ENCODE measurements around the gene ACTG1. TPM values are rescaled to one million over a fixed set of nuclear protein-coding genes. Genes with fewer than 3 reads are reported as not detected.

ACTG1 gene
- total RNA-seq, 1 experiment from 2014 or later: 6,652 TPM

GRCh38 chr17:81511804-81512561, 616 bp downstream of the ACTG1 start:
- in situ Hi-C loops (cut with HindIII; ENCODE audit: low pct_unique_long_range_greater_than_20kb, low sequenced_read_pairs): loop anchor here (10.0 kb wide), 1 partner anchor 117 kb away; the partner anchor contains the start of gene BAHCC1
- DNase-seq (ENCODE audit: low read depth, low spot score): peak; percentile 53

- in situ Hi-C loops (cut with HindIII; ENCODE audit: low pct_unique_long_range_greater_than_20kb, low sequenced_read_pairs): loop anchor here (10.0 kb wide), 1 partner anchor 117 kb away; the partner anchor contains the start of gene BAHCC1
These were observed 1.1 kb downstream of the ACTG1 start for GRCh38 chr17:81511554-81511803.

DNA sequence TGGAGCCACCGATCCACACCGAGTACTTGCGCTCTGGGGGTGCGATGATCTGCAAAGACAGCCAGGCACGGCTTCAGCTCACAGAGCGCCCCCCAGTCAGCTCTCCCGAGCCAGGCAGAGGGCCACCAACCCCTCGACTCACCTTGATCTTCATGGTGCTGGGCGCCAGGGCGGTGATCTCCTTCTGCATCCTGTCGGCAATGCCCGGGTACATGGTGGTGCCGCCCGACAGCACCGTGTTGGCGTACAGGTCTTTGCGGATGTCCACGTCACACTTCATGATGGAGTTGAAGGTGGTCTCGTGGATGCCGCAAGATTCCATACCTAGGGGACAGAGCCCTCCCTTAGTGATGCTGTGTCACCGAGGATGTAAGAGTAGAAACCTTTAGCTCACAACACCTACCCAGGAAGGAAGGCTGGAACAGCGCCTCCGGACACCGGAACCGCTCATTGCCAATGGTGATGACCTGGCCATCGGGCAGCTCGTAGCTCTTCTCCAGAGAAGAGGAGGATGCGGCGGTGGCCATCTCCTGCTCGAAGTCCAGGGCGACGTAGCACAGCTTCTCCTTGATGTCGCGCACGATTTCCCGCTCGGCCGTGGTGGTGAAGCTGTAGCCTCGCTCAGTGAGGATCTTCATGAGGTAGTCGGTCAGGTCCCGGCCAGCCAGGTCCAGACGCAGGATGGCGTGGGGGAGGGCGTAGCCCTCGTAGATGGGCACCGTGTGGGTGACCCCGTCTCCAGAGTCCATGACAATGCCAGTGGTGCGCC, 1.6 kb downstream of the ACTG1 start:
- DNase-seq (ENCODE audit: low read depth, low spot score): peak; percentile 47
- in situ Hi-C loops (cut with HindIII; ENCODE audit: low pct_unique_long_range_greater_than_20kb, low sequenced_read_pairs): loop anchor here (10.0 kb wide), 1 partner anchor 116 kb away; the partner anchor contains the start of gene BAHCC1

More at GRCh38 chr17:81511554-81511803, 1.1 kb downstream of the ACTG1 start:
- peak; percentile 40 for DNase-seq (ENCODE audit: low read depth, low spot score)

DNA sequence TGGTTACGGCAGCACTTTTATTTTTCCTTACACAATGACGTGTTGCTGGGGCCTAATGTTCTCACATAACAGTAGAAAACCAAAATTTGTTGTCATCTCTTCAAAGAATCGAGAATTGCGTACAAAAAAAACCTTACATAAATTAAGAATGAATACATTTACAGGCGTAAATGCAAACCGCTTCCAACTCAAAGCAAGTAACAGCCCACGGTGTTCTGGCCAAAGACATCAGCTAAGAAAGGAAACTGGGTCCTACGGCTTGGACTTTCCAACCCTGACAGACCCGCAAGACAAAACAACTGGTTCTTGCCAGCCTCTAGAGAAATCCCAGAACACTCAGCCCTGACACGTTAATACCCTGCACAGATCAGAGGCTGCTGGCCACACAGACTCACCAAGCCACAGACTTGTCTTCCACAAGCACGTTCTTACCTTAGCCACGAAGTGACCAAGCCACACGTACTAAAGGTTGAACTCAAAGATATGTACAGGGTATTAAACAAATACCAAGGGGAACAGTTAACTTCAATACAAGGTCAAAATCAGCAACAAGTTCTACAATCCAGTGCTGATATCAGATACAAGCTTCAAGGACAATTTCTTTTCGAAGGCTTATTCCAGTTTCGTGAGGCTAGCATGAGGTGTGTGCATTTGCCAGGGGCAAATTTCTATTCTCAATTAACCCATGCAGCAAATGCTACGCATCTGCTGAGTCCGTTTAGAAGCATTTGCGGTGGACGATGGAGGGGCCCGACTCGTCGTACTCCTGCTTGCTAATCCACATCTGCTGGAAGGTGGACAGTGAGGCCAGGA, 2.4 kb downstream of the ACTG1 start:
- in situ Hi-C loops (cut with HindIII; ENCODE audit: low pct_unique_long_range_greater_than_20kb, low sequenced_read_pairs): loop anchor here (10.0 kb wide), 1 partner anchor 115 kb away; the partner anchor contains the start of gene BAHCC1
- no peak for DNase-seq (ENCODE audit: low read depth, low spot score)

GRCh38 chr17:81509207-81509971, 3.2 kb downstream of the ACTG1 start:
- DNase-seq (ENCODE audit: low read depth, low spot score): peak; percentile 48
- in situ Hi-C loops (cut with HindIII; ENCODE audit: low pct_unique_long_range_greater_than_20kb, low sequenced_read_pairs): no loop called here

GRCh38 chr17:81508639-81509206, 3.9 kb downstream of the ACTG1 start:
- peak; percentile 56 for DNase-seq (ENCODE audit: low read depth, low spot score)
- in situ Hi-C loops (cut with HindIII; ENCODE audit: low pct_unique_long_range_greater_than_20kb, low sequenced_read_pairs): no loop called here

- DNase-seq (ENCODE audit: low read depth, low spot score): no peak
- in situ Hi-C loops (cut with HindIII; ENCODE audit: low pct_unique_long_range_greater_than_20kb, low sequenced_read_pairs): no loop called here
These were observed 9.0 kb downstream of the ACTG1 start for GRCh38 chr17:81503619-81504018.

- DNase-seq (ENCODE audit: low read depth, low spot score): no peak
- in situ Hi-C loops (cut with HindIII; ENCODE audit: low pct_unique_long_range_greater_than_20kb, low sequenced_read_pairs): no loop called here
These were observed 10.1 kb downstream of the ACTG1 start for GRCh38 chr17:81502471-81503017.

- no peak for DNase-seq (ENCODE audit: low read depth, low spot score)
- in situ Hi-C loops (cut with HindIII; ENCODE audit: low pct_unique_long_range_greater_than_20kb, low sequenced_read_pairs): no loop called here
These were observed 12.6 kb downstream of the ACTG1 start for GRCh38 chr17:81500047-81500446.

GRCh38 chr17:81499601-81499970, 13.0 kb downstream of the ACTG1 start:
- in situ Hi-C loops (cut with HindIII; ENCODE audit: low pct_unique_long_range_greater_than_20kb, low sequenced_read_pairs): no loop called here
- DNase-seq (ENCODE audit: low read depth, low spot score): no peak

DNA sequence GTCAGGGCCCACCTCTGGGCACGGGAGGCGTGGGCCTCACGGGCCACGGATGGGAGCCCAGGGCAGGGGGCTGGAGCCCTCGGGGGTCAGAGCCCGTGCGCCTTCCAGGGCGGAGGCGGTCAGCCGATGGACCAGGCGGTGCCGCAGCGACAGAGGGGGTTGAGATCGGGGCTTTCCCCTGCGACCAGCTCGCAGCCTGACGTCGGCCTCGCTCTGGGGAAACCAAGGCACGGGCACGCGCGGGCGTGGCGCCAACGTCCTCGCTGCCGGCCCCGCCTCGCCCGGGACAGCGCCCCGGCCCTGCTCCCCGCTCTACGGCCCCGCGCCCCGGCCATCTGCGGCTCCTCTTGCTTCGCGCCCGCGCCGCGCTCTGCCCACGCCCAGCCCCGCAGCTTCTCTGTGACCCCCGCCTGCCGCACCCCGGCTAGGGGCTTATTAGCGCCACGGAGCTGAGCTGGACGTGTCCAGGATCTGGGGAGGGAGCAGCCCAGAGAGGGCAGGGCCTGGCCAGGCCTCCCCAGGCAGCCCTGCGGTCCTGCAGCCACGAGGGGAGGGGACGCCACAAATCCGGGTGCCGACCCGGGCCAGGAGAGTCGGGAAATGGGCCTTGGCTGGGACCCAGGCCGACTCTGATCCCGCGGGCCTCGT, 13.5 kb downstream of the ACTG1 start:
- no peak for DNase-seq (ENCODE audit: low read depth, low spot score)
- in situ Hi-C loops (cut with HindIII; ENCODE audit: low pct_unique_long_range_greater_than_20kb, low sequenced_read_pairs): no loop called here

DNA sequence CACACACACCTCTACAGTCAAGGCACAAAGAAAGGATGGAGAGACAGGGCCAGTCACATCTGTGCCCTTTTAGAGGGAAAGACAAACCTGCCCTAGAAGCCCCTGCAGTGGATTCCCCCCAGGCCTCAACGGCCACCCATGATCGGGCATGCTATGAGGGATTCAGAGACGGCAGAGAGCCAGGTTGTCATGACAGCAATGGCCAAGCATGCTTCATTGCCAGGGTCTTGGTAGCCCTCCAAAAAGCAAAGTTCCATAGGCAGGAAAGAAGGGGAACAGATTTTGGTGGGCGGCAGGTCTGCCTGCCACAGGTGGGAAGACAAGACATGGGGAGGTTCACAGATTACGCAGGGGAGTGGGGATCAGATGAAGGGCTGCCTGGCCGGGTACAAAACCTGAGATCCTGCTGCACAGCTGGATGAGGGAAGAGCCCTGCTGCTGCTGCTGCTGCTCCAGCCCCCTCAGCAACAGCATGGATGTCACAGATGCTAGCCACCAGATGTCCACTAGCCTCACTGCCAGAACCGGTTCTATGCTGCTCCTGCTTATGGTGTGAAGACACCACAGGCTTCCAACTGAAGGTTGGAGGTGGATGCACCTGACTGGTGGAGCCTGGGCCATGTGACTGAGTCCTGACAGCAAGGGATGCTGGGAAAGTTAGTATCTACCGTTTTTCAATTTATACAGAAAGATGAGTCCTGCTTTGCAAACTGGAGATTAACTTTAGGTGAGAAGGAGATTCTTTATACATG, 17.8 kb downstream of the ACTG1 start:
- peak; percentile 48 for DNase-seq (ENCODE audit: low read depth, low spot score)
- in situ Hi-C loops (cut with HindIII; ENCODE audit: low pct_unique_long_range_greater_than_20kb, low sequenced_read_pairs): no loop called here

DNA sequence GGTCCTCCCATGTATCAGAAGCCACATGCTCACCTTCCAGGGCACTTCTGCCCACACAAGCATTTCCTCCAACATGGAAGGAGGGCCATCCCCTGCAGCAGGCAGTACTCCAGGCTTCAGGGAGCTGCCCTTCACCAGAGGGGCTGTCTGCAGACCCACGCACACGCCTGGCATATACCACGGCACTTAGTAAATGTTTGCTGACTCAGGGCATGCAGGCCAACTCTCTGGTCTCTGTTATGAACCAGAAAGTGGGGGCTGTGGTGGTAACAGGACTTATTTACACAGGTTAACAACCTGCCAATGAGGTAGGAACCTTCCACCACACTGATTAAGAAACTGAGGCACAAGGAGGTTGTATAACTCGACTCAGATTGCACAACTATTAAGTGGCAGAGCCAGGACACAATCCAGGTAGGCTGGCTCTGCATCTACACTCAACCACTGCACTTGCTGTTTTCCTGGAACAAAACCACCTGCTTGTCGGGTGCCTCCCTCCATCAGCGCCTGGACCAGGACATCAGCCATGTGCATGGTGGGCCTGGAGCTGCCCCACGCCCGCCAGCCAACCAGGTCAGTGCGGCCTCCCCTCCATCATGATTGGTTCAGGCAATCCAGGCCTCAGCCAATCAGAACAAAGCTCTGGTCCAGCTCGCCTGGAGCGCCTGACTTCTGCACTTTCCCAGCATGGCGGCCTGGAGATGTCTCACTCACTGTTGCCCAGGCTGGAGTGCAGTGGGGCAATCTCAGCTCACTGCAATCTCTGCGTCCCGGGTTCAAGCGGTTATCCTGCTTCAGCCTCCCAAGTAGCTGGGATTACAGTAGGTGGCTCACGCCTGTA, 19.2 kb downstream of the ACTG1 start:
- in situ Hi-C loops (cut with HindIII; ENCODE audit: low pct_unique_long_range_greater_than_20kb, low sequenced_read_pairs): no loop called here
- peak; percentile 58 for DNase-seq (ENCODE audit: low read depth, low spot score)

DNA sequence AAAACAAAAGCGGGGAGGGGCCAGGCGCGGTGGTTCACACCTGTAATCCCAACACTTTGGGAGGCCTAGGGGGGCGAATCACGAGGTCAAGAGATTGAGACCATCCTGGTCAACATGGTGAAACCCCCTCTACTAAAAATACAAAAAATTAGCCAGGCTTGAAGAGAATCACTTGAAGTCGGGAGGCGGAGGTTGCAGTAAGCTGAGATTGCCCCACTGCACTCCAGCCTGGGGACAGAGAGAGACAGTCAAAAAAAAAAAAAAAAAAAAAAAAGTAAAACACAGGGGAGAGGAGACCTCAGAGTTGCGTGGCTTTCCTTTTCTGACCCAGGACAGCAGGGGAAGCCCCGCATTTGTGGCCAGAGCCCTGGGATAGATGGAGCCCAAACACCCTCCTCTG, 19.9 kb downstream of the ACTG1 start:
- in situ Hi-C loops (cut with HindIII; ENCODE audit: low pct_unique_long_range_greater_than_20kb, low sequenced_read_pairs): no loop called here
- DNase-seq (ENCODE audit: low read depth, low spot score): no peak

DNA sequence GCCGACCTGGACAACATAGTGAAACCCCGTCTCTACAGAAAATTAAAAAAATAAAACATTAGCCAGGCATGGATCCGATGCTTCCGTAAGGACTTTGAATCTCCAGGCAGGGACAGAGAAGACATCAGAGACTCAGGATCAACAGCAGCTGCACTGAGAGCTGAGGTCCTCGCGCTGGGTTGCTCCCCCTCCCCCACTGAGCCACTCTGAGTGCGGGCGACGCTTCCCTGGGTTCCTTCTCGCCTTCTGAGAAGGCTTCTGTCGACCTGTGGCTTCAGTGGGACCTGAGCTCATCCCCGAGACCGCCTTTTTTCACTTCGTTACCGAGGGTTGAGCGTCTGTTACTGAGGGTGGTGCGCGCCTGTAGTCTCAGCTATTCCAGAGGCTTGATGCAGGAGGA, 20.4 kb downstream of the ACTG1 start:
- DNase-seq (ENCODE audit: low read depth, low spot score): no peak
- in situ Hi-C loops (cut with HindIII; ENCODE audit: low pct_unique_long_range_greater_than_20kb, low sequenced_read_pairs): no loop called here

All from SK-MEL-5 (cell line).